IPS-15b (cell line): Measurements from ENCODE around the gene WFDC12.
"Not testable (repeated sequence)": the region's sequence is repeated elsewhere in the genome, so short reads cannot be mapped to it uniquely, and the experiment has no call there.

ENCODE experiments used
- H3K27me3 ChIP-seq: one replicate; pipeline ENCODE4 v1.6.1; 2013; ENCODE audit warnings: low read length; ENCODE audit not compliant: control insufficient read depth, insufficient read depth
- H3K36me3 ChIP-seq: one replicate; pipeline ENCODE4 v1.6.1; 2013; ENCODE audit warnings: low read length; ENCODE audit not compliant: control insufficient read depth, insufficient read depth
- H3K4me1 ChIP-seq: one replicate; pipeline ENCODE4 v1.6.1; 2013; ENCODE audit warnings: mild to moderate bottlenecking, low read length; ENCODE audit not compliant: control insufficient read depth, insufficient read depth
- H3K4me3 ChIP-seq: one replicate; pipeline ENCODE4 v1.5.1; 2013; ENCODE audit warnings: low read depth, low read length
- H3K9ac ChIP-seq: one replicate; pipeline ENCODE4 v1.6.1; 2013; ENCODE audit warnings: low read depth, mild to moderate bottlenecking, low read length
- H3K9me3 ChIP-seq: one replicate; pipeline ENCODE4 v1.6.1; 2013; ENCODE audit warnings: mild to moderate bottlenecking, low read length; ENCODE audit not compliant: control insufficient read depth, insufficient read depth

WFDC12 gene, protein sequence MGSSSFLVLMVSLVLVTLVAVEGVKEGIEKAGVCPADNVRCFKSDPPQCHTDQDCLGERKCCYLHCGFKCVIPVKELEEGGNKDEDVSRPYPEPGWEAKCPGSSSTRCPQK

DNA sequence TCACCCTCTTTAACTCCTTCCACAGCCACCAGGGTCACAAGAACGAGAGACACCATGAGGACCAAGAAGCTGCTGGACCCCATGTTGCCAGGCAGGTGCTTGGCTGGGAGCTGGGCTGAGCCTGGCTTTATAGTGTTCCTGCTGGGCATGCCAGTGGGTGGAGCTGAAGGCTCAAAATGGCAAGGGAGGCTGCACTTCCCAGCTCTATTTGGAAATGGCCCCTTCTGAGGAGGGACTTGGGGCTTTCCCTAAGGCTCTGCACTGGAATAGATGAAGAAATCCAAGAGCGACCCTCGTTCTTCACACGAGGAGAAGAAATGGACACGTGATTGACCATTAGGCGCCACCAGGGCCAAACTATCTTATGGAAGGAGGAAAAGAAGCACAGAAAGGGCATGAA is at the start of gene WFDC12:
Gene WFDC12 (minus strand): TSS at position 101 of the 400 bp plus-strand sequence. CDS start 18 bp downstream, at position 83.
- Histone ChIP-seq H3K4me1 (no peaks in the 10 kb centered on the region), H3K9me3 (no peaks in the 10 kb centered on the region), H3K4me3 (no peak within 1 kb of the TSS), H3K36me3 (no peaks in the 10 kb centered on the region), H3K27me3 (no peaks in the 10 kb centered on the region), H3K9ac (no peak within 1 kb of the TSS)

DNA sequence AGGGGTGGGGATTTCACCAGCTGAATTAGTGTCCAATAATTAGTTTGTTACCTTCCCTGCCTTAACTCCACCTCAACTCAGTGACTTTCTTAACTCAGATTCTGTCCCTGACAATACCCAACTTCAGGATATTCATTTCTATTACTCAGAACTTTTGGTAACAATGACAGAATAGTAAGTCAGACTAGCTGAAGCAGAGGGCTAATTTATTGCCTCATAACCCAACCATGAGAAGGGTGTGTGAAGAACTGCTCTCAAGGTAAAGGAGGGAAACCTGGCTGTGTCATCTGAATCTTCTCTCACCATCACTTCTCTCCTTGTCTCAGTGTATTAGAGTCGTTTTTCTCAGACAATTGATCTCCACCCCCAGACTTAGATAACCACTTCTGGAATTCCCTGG is 49.3 kb upstream of the WFDC12 start:
- peaks cover 3% of the 10 kb centered on the region for H3K4me1 ChIP-seq
- H3K9ac ChIP-seq, result no peak overlapping the region
- no peaks in the 10 kb centered on the region for H3K9me3 ChIP-seq
- H3K36me3 ChIP-seq, result no peaks in the 10 kb centered on the region
- H3K27me3 ChIP-seq, result peaks cover 3% of the 10 kb centered on the region
- no peak overlapping the region for H3K4me3 ChIP-seq

DNA sequence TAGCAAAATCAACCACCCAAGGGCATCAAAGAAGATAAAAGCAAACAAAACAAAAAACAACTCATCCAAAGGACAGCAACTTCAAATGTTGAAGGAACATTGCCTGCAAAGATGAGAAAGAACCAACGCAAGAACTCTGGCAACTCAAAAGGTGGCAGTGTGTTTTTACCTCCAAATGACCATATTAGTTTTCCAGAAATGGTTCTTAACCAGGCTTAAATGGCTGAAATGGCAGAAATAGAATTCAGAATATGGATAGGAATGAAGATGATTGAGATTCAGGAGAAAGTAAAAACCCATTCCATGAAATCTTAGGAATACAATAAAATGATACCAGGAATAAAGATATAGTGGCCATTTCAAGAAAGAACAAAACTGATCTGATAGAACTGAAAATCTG is 40.6 kb upstream of the WFDC12 start:
- Histone ChIP-seq H3K4me3 (no peak overlapping the region), H3K4me1 (no peaks in the 10 kb centered on the region), H3K9me3 (no peaks in the 10 kb centered on the region), H3K36me3 (no peaks in the 10 kb centered on the region), H3K9ac (no peak overlapping the region), H3K27me3 (no peaks in the 10 kb centered on the region)

DNA sequence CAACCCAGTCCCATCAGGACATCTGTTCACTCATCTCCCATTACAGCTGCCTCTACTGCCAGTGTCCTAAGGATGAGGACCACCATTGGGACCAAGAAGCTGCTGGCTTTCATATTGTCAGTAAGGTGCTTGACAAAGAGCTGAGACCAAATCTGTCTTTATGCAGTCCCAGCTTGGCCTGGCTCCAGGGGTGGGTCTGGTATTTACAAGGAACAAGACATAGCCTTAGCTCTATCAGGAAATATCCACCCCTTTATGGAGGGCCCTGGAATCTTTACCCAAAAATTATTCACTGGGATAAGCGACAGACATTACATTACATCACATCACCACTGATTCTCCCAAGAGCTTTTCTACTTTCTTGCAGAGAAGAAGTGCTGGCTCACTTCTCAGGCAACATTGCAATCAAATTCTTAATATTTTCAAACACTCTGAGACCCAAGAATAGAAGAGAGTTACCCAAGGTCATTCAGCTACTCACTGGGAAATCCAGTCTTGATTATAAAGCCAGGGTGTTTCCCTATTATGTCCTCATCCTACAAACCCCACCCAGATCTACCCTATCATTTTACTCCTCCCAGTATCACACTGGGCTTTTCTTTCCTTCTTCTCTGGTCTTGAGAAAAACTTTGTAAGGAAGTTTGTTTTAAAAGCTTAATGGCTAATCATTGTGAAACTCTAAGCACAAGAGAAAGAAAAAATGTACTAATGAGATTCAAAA is 39.0 kb upstream of the WFDC12 start:
- no peaks in the 10 kb centered on the region for H3K9me3 ChIP-seq
- H3K4me3 ChIP-seq, result no peak overlapping the region
- H3K4me1 ChIP-seq, result no peaks in the 10 kb centered on the region
- H3K27me3 ChIP-seq, result no peaks in the 10 kb centered on the region
- no peaks in the 10 kb centered on the region for H3K36me3 ChIP-seq
- H3K9ac ChIP-seq, result no peak overlapping the region

DNA sequence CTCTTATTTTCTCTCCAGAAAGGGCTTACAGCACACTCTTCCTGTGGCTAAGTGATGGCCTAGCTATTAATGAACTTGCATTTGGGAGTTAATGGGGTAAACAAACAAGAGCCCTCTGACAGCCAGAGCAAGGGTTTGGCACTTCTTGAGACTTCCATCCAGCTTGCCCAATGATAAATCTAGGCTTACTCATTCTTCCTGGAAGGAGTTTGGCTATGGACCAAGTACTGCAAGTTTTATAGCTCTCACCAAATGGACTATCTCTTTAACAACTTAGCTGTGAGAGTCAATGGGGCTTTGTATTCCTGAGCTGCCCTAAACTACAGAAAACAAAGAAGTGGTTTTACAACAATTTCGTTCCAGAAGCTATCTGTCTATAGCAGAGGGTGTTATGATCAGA is 33.7 kb upstream of the WFDC12 start:
- no peaks in the 10 kb centered on the region for H3K27me3 ChIP-seq
- H3K36me3 ChIP-seq, result no peaks in the 10 kb centered on the region
- no peak overlapping the region for H3K9ac ChIP-seq
- no peaks in the 10 kb centered on the region for H3K4me1 ChIP-seq
- no peak overlapping the region for H3K4me3 ChIP-seq
- H3K9me3 ChIP-seq, result no peaks in the 10 kb centered on the region

DNA sequence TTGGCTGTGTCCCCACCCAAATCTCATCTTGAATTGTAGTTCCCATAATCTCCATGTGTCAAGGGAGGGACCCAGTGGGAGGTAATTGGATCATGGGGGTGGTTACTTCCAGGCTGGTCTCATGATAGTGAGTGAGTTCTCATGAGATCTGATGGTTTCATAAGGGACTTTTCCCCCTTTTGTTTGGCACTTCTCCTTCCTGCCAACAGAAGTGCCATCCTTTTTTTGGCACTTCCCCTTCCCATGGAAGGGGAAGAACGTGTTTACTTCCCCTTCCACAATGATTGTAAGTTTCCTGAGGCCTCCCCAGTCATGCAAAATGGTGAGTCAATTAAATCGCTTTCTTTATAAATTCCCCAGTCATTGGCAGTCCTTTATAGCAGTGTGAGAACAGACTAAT is 32.4 kb upstream of the WFDC12 start:
- H3K27me3 ChIP-seq, result no peaks in the 10 kb centered on the region
- H3K4me3 ChIP-seq, result no peak overlapping the region
- no peaks in the 10 kb centered on the region for H3K36me3 ChIP-seq

DNA sequence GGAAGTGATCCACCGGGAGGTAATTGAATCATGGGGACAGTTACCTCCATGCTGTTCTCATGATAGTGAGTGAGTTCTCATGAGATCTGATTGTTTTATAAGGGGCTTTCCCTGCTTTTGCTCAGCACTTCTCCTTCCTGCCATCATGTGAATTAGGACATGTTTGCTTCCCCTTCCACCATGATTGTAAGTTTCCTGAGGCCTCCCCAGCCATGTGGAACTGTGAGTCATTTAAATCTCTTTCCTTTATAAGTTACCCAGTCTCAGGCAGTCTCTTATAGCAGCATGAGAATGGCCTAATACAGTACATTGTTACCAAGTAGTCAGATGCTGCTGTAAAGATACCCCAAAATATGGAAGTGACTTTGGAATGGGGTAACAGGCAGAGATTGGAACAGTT is 30.5 kb upstream of the WFDC12 start:
- H3K9ac ChIP-seq, H3K36me3 ChIP-seq, H3K27me3 ChIP-seq, H3K9me3 ChIP-seq, H3K4me1 ChIP-seq, H3K4me3 ChIP-seq: not testable (repeated sequence)

More for the DNA sequence above, 32.4 kb upstream of the WFDC12 start:
- Histone ChIP-seq H3K9ac (no peak overlapping the region), H3K4me1 (no peaks in the 10 kb centered on the region), H3K9me3 (no peaks in the 10 kb centered on the region)

DNA sequence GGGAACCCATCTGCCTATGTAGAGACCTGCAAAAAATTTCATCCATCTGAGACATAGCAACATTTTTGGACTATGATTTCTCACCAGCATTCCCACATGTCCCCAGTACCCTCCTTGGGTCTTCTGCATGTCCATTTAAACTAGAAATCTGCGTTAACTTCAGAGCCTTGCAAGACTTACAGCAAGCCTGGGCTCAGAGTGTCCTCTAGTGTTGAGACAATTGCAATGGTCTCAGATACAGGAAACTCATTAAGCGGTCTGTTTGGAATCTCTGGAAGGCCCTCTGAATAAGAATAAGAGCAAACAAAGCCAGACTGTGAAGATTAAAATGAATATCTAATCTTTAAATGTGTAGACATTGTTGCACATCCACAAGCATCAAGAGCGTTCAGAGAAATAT is 29.9 kb upstream of the WFDC12 start:
- no peaks in the 10 kb centered on the region for H3K9me3 ChIP-seq
- H3K9ac ChIP-seq, result no peak overlapping the region
- peaks cover 6% of the 10 kb centered on the region for H3K27me3 ChIP-seq
- H3K4me3 ChIP-seq, result no peak overlapping the region
- no peaks in the 10 kb centered on the region for H3K4me1 ChIP-seq
- H3K36me3 ChIP-seq, result no peaks in the 10 kb centered on the region

DNA sequence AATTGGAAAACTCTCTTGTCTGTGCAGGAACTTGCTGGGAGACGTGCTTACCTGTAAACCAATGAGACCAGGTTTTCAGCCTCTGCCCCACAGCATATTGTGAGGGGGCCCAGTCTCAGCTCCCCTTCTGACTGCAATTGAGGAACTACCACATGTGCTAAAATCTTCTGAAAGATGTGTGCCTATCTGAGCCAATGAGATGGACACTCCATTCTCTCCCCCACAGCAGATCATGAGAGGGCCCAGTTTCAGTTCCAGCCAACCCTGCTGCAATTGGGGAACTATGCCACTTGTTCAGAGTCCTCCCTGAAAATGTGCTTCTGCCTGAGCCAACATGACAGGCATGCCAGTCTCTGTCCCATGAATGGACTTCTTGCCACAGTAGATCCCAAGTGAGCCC is 29.5 kb upstream of the WFDC12 start:
- Histone ChIP-seq H3K9me3 (no peaks in the 10 kb centered on the region), H3K36me3 (no peaks in the 10 kb centered on the region), H3K9ac (no peak overlapping the region), H3K27me3 (peaks cover 6% of the 10 kb centered on the region), H3K4me3 (no peak overlapping the region), H3K4me1 (no peaks in the 10 kb centered on the region)

DNA sequence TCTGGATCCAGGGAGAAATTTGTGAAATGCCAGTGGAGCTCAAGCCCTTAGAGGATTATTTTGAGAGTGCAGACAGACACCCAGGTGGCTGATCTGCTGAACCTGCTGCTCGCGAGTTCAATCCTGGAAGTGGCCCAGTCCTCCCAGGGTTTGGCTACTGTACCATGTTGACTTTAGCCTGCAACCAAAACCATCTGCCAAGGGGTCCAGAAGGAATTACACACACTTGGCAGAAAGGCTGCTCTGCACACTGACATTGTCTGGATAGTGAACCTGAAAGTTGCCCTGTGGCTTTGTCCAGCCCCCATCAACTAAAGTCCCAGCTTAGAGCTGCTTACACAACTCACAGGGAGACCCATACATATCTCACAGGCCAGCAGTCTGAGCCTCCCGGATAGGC is 28.9 kb upstream of the WFDC12 start:
- Histone ChIP-seq H3K36me3 (no peaks in the 10 kb centered on the region), H3K4me1 (no peaks in the 10 kb centered on the region), H3K9ac (no peak overlapping the region), H3K27me3 (peaks cover 6% of the 10 kb centered on the region), H3K9me3 (no peaks in the 10 kb centered on the region), H3K4me3 (no peak overlapping the region)

DNA sequence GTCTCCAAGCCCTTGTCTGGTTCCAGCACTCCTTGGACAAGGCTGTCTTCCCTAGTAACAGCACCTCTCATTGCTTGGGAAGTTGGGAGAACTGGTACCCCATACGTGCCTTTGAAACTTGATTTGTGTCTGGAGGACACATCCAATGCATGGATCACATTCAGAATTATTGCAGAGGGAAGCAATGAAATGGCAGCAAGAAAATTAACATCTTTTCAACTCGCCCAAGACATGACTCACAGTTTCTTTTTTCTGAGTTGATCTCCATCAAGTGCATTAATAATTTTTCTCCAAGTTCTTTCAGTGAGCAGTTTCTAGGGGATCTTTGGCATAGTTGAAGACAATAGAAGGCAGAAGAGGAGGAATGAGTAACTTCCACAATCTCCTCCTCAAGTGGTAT is 28.1 kb upstream of the WFDC12 start:
- Histone ChIP-seq H3K4me3 (no peak overlapping the region), H3K27me3 (peaks cover 6% of the 10 kb centered on the region), H3K4me1 (no peaks in the 10 kb centered on the region), H3K9ac (no peak overlapping the region), H3K36me3 (no peaks in the 10 kb centered on the region), H3K9me3 (no peaks in the 10 kb centered on the region)

DNA sequence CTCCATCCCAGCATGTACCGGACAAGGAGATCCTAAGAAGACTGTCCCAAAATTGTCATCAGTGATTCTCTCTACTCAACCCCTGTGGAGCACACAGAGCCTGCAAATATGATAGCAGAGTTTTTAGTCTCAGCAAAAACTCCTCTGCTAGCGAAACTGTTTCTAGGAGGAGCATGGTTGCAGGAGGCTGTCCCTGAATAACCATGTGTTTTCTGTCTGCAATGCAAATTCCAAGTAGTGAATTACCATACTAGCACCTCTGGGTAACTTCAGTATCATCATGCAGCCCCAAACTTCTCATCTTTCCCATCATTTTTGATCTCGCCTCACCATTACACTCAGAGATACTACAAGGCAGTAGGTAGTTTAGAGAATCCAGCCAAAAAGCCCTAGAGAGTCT is 24.8 kb upstream of the WFDC12 start:
- no peaks in the 10 kb centered on the region for H3K36me3 ChIP-seq
- no peak overlapping the region for H3K9ac ChIP-seq
- no peaks in the 10 kb centered on the region for H3K4me1 ChIP-seq
- H3K4me3 ChIP-seq, result no peak overlapping the region
- H3K27me3 ChIP-seq, result peaks cover 9% of the 10 kb centered on the region
- no peaks in the 10 kb centered on the region for H3K9me3 ChIP-seq
